Measurements from ENCODE around the gene NUCB1. TPM values are rescaled to one million over a fixed set of nuclear protein-coding genes. Genes with fewer than 3 reads are reported as not detected.

NUCB1 gene
- total and polyA plus RNA-seq, 9 of the 15 experiments (the other 6 are each of a cell fraction or from before 2014, with no cell fraction given): 3.1 to 153 (median 71.7) TPM

- peak; percentile 84 for TF ChIP-seq ZNF407 (IDR thresholded peaks at IDR 0.05; ENCODE audit: low read depth)
- peak; percentile 9; the same call in 1 of the 2 replicates for TF ChIP-seq RREB1 (CRISPR knock-in tag; IDR thresholded peaks at IDR 0.05)
- no peak for TF ChIP-seq DNMT1 (IDR thresholded peaks at IDR 0.05)
- TF ChIP-seq ZNF263 (CRISPR knock-in tag; IDR thresholded peaks at IDR 0.05; ENCODE audit: borderline replicate concordance): peak; percentile 91
- 0 out of 4 replicates have a peak, but pooled peaks of 1 of the 2 experiments have one; percentile 3 for TF ChIP-seq NRF1 (conservative IDR thresholded peaks at IDR 0.05 in 1 of 2, IDR thresholded peaks at IDR 0.05 in 1 of 2)
- TF ChIP-seq CTCF (IDR thresholded peaks at IDR 0.05 in 2 of 3, conservative IDR thresholded peaks at IDR 0.05 in 1 of 3; ENCODE audit: insufficient read depth in 2 of 3, low read depth in 1 of 3, low read length in 3 of 3): peak in 2 of 3 experiments; percentile 35 to 38; a peak in 3 of 6 replicates
- TF ChIP-seq TBL1XR1 (IDR thresholded peaks at IDR 0.05; ENCODE audit: low read length in 2 of 2): peak; percentile 98 to 99
- TF ChIP-seq HLTF (IDR thresholded peaks at IDR 0.05): peak; percentile 81; the same call in 1 of the 2 replicates
- peak; percentile 52; the same call in 1 of the 2 replicates for TF ChIP-seq CBFB (CRISPR knock-in tag; IDR thresholded peaks at IDR 0.05)
- no peak for TF ChIP-seq ZNF717 (CRISPR knock-in tag; IDR thresholded peaks at IDR 0.05)
- peak; percentile 31; the same call in 1 of the 2 replicates for TF ChIP-seq ZNF24 (IDR thresholded peaks at IDR 0.05)
Measured at GRCh38 chr19:48873476-48874302, 26.4 kb upstream of the NUCB1 start (continued).
